ENCODE measurements around the gene GPRC5C. TPM values are rescaled to one million over a fixed set of nuclear protein-coding genes. Genes with fewer than 3 reads are reported as not detected.

Gene GPRC5C
- total and polyA plus RNA-seq, 2 of the 8 experiments (the other 6 are each of a cell fraction or from before 2014, with no cell fraction given) = 18.3 to 55.8 TPM

DNA sequence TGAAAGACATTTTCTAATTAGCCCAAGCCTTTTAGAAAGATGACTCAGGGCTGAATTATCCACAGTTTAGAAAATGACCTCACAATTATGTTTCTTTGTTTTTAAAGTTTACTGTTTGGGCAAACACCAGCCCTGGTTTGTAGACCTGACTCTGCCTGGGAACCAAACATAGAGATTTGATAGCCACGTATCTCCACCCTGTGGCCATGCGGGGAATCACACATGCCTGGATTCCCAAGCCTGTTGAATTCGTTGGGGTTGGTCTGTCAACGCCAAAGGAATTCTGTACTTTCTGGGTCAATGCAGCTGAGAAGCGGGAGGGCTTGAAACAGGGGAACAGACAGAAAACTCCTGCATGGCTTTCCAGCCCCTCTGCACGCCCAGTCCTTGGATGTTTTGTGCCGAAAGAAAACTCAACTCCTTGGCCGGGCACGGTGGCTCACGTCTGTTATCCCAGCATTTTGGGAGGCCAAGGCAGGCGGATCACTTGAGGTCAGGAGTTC, 61.5 kb downstream of the GPRC5C start:
- H3K79me1 ChIP-seq (ENCODE audit: low read depth, low read length) = no peaks in the 10 kb centered on the region
- no peak overlapping the region for H2AK5ac ChIP-seq (ENCODE audit: low read depth, low read length)
- H3K9ac ChIP-seq (replicated peaks in 1 of 4; ENCODE audit: extremely low read depth in 1 of 4, low read depth in 3 of 4, low read length in 3 of 4) = no peak overlapping the region
- no peak overlapping the region for H3K4ac ChIP-seq (replicated peaks; ENCODE audit: insufficient read length, low read depth, low read length)
- no peak overlapping the region for H3K56ac ChIP-seq (replicated peaks; ENCODE audit: insufficient read length, low read depth, low read length)
- H3K18ac ChIP-seq (ENCODE audit: extremely low read depth, low read length) = no peak overlapping the region
- no peaks in the 10 kb centered on the region for H3K36me3 ChIP-seq (ENCODE audit: control insufficient read depth in 2 of 4, insufficient read depth in 4 of 4, low read length in 3 of 4)
- no peak overlapping the region for H3K4me2 ChIP-seq (ENCODE audit: insufficient read depth in 1 of 2, low read depth in 2 of 2, low read length in 2 of 2)
- H3K4me1 ChIP-seq (replicated peaks in 1 of 4; ENCODE audit: control insufficient read depth in 3 of 4, insufficient read depth in 4 of 4, low read length in 3 of 4) = no peaks in the 10 kb centered on the region
- no peak overlapping the region for H2BK5ac ChIP-seq (ENCODE audit: low read depth, low read length)
- no peak overlapping the region for H2BK120ac ChIP-seq (replicated peaks; ENCODE audit: low read depth, low read length)
- H3K27me3 ChIP-seq (replicated peaks in 1 of 4; ENCODE audit: control insufficient read depth in 3 of 4, extremely low read depth in 1 of 4, insufficient read depth in 3 of 4, low read length in 3 of 4) = no peaks in the 10 kb centered on the region
- ChIA-PET POLR2A (ENCODE audit: partially characterized antibody) (no interaction called here), CTCF (ENCODE audit: partially characterized antibody) (interaction anchor here (0.6 to 5.0 kb wide), 23 partner anchors 9 to 216 kb away, joined by 3 to 60 read pairs (median 4); partner anchors contain the start of genes BTBD17 and GPR142)
- peak; percentile 97 for FAIRE-seq
- peak; percentile 41 to 89 for DNase-seq (ENCODE audit: low read depth in 1 of 2, low spot score in 2 of 2)
- H4K5ac ChIP-seq (ENCODE audit: insufficient read length, low read depth, low read length) = no peak overlapping the region
- H2BK12ac ChIP-seq (ENCODE audit: low read depth, low read length) = no peak overlapping the region
- H4K8ac ChIP-seq (ENCODE audit: extremely low read depth, insufficient read depth, low read length) = no peak overlapping the region
- H2AFZ ChIP-seq (ENCODE audit: low read length) = no peak overlapping the region
- no peak overlapping the region for H2BK20ac ChIP-seq (ENCODE audit: low read length)
- 51% methylated on average over 10 of the region's 11 CpGs; no CpG with 5 or more reads in 1 of the 2 experiments for WGBS, 2 experiments (ENCODE audit: extremely low coverage in 1 of 2, insufficient coverage in 1 of 2, insufficient read length in 1 of 2, insufficient replicate concordance in 2 of 2, low coverage in 1 of 2, low lambda C conversion rate in 2 of 2, missing lambda C conversion rate in 1 of 2)
- no peaks in the 10 kb centered on the region for H3K79me2 ChIP-seq (ENCODE audit: control insufficient read depth in 1 of 2, insufficient read depth in 2 of 2, low read length in 2 of 2)
- H3K14ac ChIP-seq (ENCODE audit: insufficient read length) = no peak overlapping the region
- H3K23me2 ChIP-seq (ENCODE audit: low read depth, low read length) = no peaks in the 10 kb centered on the region; the same call in 1 of the 2 replicates
- no peak overlapping the region for H3K23ac ChIP-seq (ENCODE audit: insufficient read length)
- H4K20me1 ChIP-seq (replicated peaks in 1 of 2; ENCODE audit: control insufficient read depth in 1 of 2, insufficient read depth in 2 of 2, low read length in 2 of 2) = no peaks in the 10 kb centered on the region
- H3K27ac ChIP-seq (ENCODE audit: low read depth, low read length) = no peak overlapping the region
- H3K4me3 ChIP-seq (ENCODE audit: extremely low read depth in 1 of 4, insufficient read depth in 2 of 4, low read depth in 3 of 4, low read length in 4 of 4) = no peak overlapping the region
- no peaks in the 10 kb centered on the region; a peak in 1 of 4 replicates for H3K9me3 ChIP-seq (ENCODE audit: insufficient read depth in 2 of 2, low read depth in 1 of 2, low read length in 1 of 2)
- H4K91ac ChIP-seq (replicated peaks; ENCODE audit: insufficient read length, low read length) = no peak overlapping the region
- H2BK15ac ChIP-seq (ENCODE audit: low read length) = no peak overlapping the region
- TF ChIP-seq, protein P1, sequence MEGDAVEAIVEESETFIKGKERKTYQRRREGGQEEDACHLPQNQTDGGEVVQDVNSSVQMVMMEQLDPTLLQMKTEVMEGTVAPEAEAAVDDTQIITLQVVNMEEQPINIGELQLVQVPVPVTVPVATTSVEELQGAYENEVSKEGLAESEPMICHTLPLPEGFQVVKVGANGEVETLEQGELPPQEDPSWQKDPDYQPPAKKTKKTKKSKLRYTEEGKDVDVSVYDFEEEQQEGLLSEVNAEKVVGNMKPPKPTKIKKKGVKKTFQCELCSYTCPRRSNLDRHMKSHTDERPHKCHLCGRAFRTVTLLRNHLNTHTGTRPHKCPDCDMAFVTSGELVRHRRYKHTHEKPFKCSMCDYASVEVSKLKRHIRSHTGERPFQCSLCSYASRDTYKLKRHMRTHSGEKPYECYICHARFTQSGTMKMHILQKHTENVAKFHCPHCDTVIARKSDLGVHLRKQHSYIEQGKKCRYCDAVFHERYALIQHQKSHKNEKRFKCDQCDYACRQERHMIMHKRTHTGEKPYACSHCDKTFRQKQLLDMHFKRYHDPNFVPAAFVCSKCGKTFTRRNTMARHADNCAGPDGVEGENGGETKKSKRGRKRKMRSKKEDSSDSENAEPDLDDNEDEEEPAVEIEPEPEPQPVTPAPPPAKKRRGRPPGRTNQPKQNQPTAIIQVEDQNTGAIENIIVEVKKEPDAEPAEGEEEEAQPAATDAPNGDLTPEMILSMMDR (IDR thresholded peaks at IDR 0.05; ENCODE audit: control extremely low read depth in 1 of 3, insufficient read depth in 1 of 3, low read depth in 1 of 3, low read length in 3 of 3) = peak; percentile 91 to 98 (median 92)
- no peak for TF ChIP-seq RXRA (IDR thresholded peaks at IDR 0.05; ENCODE audit: insufficient read depth, low read depth, low read length)
- TF ChIP-seq EP300 (IDR thresholded peaks at IDR 0.05; ENCODE audit: borderline replicate concordance in 1 of 2, low read depth in 2 of 2, low read length in 2 of 2) = no peak
- peak; percentile 62; the same call in 1 of the 2 replicates for TF ChIP-seq TEAD4 (IDR thresholded peaks at IDR 0.05; ENCODE audit: low read depth, low read length)
- TF ChIP-seq CBX8 (IDR thresholded peaks at IDR 0.05; ENCODE audit: borderline replicate concordance, low read depth, low read length) = no peak
- no peak for TF ChIP-seq RBBP5 (IDR thresholded peaks at IDR 0.05; ENCODE audit: borderline replicate concordance, low read depth, low read length)
- TF ChIP-seq, protein P2, sequence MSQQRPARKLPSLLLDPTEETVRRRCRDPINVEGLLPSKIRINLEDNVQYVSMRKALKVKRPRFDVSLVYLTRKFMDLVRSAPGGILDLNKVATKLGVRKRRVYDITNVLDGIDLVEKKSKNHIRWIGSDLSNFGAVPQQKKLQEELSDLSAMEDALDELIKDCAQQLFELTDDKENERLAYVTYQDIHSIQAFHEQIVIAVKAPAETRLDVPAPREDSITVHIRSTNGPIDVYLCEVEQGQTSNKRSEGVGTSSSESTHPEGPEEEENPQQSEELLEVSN (IDR thresholded peaks at IDR 0.05) = no peak
- no peak for TF ChIP-seq SAP30 (IDR thresholded peaks at IDR 0.05; ENCODE audit: insufficient read depth, insufficient replicate concordance, low read length)
- TF ChIP-seq SIX5 (IDR thresholded peaks at IDR 0.05; ENCODE audit: low read depth, low read length) = no peak
- no peak for TF ChIP-seq ASH2L (IDR thresholded peaks at IDR 0.05; ENCODE audit: low read length)
